ENCODE measurements around the gene RAB1B. TPM values are rescaled to one million over a fixed set of nuclear protein-coding genes. Genes with fewer than 3 reads are reported as not detected.

RAB1B gene
- total RNA-seq, 1 experiment from 2014 or later = 148 TPM

DNA sequence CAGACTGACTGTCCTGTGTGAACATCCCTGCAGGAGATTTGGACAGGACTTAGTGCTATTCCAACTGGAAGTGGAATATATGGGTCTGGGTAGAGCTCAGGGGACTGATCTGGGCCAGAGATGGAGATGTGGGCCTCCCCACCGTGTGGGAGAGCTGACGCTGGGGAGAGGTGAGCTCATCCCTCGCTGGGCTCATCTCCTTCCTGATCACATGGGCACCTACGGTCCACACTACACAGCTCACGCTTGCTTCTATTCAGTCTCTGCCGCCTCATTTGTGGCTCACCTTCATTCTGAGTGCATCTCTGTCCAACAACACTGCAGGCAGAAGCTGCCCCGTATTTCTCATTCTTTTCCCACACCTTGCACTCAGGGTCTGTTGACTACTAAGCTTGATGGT lies 16.6 kb upstream of the RAB1B start:
- Histone ChIP-seq H3K4me2 (ENCODE audit: low read length) (no peak overlapping the region), H2AFZ (ENCODE audit: low read depth, low read length, poor library complexity, severe bottlenecking) (no peak overlapping the region), H3K27me3 (ENCODE audit: insufficient read depth, low read length) (no peaks in the 10 kb centered on the region), H3K79me2 (ENCODE audit: insufficient read depth, low read length) (no peaks in the 10 kb centered on the region), H4K20me1 (ENCODE audit: insufficient read depth) (no peaks in the 10 kb centered on the region), H3K9me3 (ENCODE audit: control insufficient read depth in 1 of 2, insufficient read depth in 1 of 2, low read depth in 1 of 2, low read length in 2 of 2) (no peaks in the 10 kb centered on the region), H3K27ac (ENCODE audit: low read depth, low read length) (no peak overlapping the region), H3K9ac (ENCODE audit: low read length) (no peak overlapping the region), H3K4me3 (replicated peaks in 1 of 2; ENCODE audit: low read depth in 1 of 2, low read length in 2 of 2) (no peak overlapping the region), H3K4me1 (ENCODE audit: control insufficient read depth in 1 of 2, insufficient read depth in 2 of 2, low read length in 2 of 2) (peaks cover 3 to 4% of the 10 kb centered on the region in 2 experiments; a peak in 3 of 4 replicates), H3K36me3 (ENCODE audit: control insufficient read depth in 1 of 2, insufficient read depth in 2 of 2, low read length in 2 of 2) (no peaks in the 10 kb centered on the region), H3K9me2 (ENCODE audit: insufficient read depth) (no peaks in the 10 kb centered on the region)
- ChIA-PET CTCF (interaction anchor here (1.5 kb wide), 1 partner anchor 29 kb away, joined by 4 read pairs; no protein-coding TSS in a partner anchor), POLR2A (no interaction called here), RAD21 (ENCODE audit: low non-redundant PET in 1 of 2, low total read pairs in 2 of 2, uncharacterized antibody in 2 of 2, unreplicated experiment in 2 of 2) (no interaction called here)
- DNase-seq (ENCODE audit: low read depth, low spot score) (no peak), ATAC-seq (no peak)
- no TSS peak for BruUV-seq (replicated peaks)
- intact Hi-C loops (cut with micrococcal nuclease) = no loop called here
- TF ChIP-seq YY1 (IDR thresholded peaks at IDR 0.05; ENCODE audit: extremely low read depth, insufficient replicate concordance, low read depth, low read length) = no peak
- TF ChIP-seq EGR1 (IDR thresholded peaks at IDR 0.05; ENCODE audit: low read depth) = no peak
- TF ChIP-seq JUND (IDR thresholded peaks at IDR 0.05) = no peak
- no peak for TF ChIP-seq CBX3 (IDR thresholded peaks at IDR 0.05; ENCODE audit: low read depth)
- TF ChIP-seq EZH2phosphoT487 (IDR thresholded peaks at IDR 0.05; ENCODE audit: borderline replicate concordance) = no peak
- TF ChIP-seq POLR2AphosphoS5 (IDR thresholded peaks at IDR 0.05; ENCODE audit: low read depth, low read length) = no peak
- no peak for TF ChIP-seq RAD21 (IDR thresholded peaks at IDR 0.05; ENCODE audit: low read depth)
- TF ChIP-seq ZNF274 (IDR thresholded peaks at IDR 0.05; ENCODE audit: low read depth, low read length) = no peak
- TF ChIP-seq, protein P1, sequence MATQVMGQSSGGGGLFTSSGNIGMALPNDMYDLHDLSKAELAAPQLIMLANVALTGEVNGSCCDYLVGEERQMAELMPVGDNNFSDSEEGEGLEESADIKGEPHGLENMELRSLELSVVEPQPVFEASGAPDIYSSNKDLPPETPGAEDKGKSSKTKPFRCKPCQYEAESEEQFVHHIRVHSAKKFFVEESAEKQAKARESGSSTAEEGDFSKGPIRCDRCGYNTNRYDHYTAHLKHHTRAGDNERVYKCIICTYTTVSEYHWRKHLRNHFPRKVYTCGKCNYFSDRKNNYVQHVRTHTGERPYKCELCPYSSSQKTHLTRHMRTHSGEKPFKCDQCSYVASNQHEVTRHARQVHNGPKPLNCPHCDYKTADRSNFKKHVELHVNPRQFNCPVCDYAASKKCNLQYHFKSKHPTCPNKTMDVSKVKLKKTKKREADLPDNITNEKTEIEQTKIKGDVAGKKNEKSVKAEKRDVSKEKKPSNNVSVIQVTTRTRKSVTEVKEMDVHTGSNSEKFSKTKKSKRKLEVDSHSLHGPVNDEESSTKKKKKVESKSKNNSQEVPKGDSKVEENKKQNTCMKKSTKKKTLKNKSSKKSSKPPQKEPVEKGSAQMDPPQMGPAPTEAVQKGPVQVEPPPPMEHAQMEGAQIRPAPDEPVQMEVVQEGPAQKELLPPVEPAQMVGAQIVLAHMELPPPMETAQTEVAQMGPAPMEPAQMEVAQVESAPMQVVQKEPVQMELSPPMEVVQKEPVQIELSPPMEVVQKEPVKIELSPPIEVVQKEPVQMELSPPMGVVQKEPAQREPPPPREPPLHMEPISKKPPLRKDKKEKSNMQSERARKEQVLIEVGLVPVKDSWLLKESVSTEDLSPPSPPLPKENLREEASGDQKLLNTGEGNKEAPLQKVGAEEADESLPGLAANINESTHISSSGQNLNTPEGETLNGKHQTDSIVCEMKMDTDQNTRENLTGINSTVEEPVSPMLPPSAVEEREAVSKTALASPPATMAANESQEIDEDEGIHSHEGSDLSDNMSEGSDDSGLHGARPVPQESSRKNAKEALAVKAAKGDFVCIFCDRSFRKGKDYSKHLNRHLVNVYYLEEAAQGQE (IDR thresholded peaks at IDR 0.05; ENCODE audit: low read depth) = no peak
- TF ChIP-seq, protein P2, sequence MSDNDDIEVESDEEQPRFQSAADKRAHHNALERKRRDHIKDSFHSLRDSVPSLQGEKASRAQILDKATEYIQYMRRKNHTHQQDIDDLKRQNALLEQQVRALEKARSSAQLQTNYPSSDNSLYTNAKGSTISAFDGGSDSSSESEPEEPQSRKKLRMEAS (IDR thresholded peaks at IDR 0.05) = no peak
- TF ChIP-seq, protein P3, sequence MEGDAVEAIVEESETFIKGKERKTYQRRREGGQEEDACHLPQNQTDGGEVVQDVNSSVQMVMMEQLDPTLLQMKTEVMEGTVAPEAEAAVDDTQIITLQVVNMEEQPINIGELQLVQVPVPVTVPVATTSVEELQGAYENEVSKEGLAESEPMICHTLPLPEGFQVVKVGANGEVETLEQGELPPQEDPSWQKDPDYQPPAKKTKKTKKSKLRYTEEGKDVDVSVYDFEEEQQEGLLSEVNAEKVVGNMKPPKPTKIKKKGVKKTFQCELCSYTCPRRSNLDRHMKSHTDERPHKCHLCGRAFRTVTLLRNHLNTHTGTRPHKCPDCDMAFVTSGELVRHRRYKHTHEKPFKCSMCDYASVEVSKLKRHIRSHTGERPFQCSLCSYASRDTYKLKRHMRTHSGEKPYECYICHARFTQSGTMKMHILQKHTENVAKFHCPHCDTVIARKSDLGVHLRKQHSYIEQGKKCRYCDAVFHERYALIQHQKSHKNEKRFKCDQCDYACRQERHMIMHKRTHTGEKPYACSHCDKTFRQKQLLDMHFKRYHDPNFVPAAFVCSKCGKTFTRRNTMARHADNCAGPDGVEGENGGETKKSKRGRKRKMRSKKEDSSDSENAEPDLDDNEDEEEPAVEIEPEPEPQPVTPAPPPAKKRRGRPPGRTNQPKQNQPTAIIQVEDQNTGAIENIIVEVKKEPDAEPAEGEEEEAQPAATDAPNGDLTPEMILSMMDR (IDR thresholded peaks at IDR 0.05 in 2 of 3, conservative IDR thresholded peaks at IDR 0.05 in 1 of 3; ENCODE audit: borderline replicate concordance in 1 of 3, insufficient read depth in 1 of 3, low read depth in 2 of 3, low read length in 2 of 3) = no peak
- no peak for TF ChIP-seq SRF (IDR thresholded peaks at IDR 0.05; ENCODE audit: low read depth)
- TF ChIP-seq, protein P4, sequence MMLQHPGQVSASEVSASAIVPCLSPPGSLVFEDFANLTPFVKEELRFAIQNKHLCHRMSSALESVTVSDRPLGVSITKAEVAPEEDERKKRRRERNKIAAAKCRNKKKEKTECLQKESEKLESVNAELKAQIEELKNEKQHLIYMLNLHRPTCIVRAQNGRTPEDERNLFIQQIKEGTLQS (IDR thresholded peaks at IDR 0.05) = no peak
- TF ChIP-seq SP1 (IDR thresholded peaks at IDR 0.05; ENCODE audit: low read depth) = no peak
- TF ChIP-seq POLR2A (IDR thresholded peaks at IDR 0.05; ENCODE audit: borderline replicate concordance, extremely low read depth, insufficient read depth, insufficient read length) = no peak
- TF ChIP-seq, protein P5, sequence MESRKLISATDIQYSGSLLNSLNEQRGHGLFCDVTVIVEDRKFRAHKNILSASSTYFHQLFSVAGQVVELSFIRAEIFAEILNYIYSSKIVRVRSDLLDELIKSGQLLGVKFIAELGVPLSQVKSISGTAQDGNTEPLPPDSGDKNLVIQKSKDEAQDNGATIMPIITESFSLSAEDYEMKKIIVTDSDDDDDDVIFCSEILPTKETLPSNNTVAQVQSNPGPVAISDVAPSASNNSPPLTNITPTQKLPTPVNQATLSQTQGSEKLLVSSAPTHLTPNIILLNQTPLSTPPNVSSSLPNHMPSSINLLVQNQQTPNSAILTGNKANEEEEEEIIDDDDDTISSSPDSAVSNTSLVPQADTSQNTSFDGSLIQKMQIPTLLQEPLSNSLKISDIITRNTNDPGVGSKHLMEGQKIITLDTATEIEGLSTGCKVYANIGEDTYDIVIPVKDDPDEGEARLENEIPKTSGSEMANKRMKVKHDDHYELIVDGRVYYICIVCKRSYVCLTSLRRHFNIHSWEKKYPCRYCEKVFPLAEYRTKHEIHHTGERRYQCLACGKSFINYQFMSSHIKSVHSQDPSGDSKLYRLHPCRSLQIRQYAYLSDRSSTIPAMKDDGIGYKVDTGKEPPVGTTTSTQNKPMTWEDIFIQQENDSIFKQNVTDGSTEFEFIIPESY (IDR thresholded peaks at IDR 0.05; ENCODE audit: extremely low read depth, insufficient replicate concordance, low read length) = no peak
- no peak for TF ChIP-seq FOSL1 (IDR thresholded peaks at IDR 0.05; ENCODE audit: low read depth)
- TF ChIP-seq CEBPB (IDR thresholded peaks at IDR 0.05; ENCODE audit: low read depth) = no peak
- no peak for TF ChIP-seq ZFX (IDR thresholded peaks at IDR 0.05)
